BE2C (cell line): ENCODE measurements around the gene TTLL3.
"Not testable (repeated sequence)": the region's sequence is repeated elsewhere in the genome, so short reads cannot be mapped to it uniquely, and the experiment has no call there.

ENCODE experiments used
- DNase-seq: peaks from one replicate; pipeline ENCODE4 v3.0.0-alpha.2; 2020
- H3K27me3 ChIP-seq: fragments of 250-450 bp; sonication (Bioruptor Pico); 2 replicates; pipeline ENCODE4 v1.5.1; 2020; ENCODE audit warnings: mild to moderate bottlenecking
- H3K36me3 ChIP-seq: fragments of 250-450 bp; sonication (Bioruptor Pico); 2 replicates; pipeline ENCODE4 v1.5.1; 2020; ENCODE audit warnings: mild to moderate bottlenecking
- H3K4me1 ChIP-seq: fragments of 250-450 bp; sonication (Bioruptor Pico); 2 replicates; pipeline ENCODE4 v1.5.1; 2020
- H3K4me3 ChIP-seq: 2 replicates; pipeline ENCODE4 v1.5.1; 2011; ENCODE audit warnings: low read depth, low read length
- H3K9me3 ChIP-seq: fragments of 250-450 bp; sonication (Bioruptor Pico); 2 replicates; pipeline ENCODE4 v1.5.1; 2020
- CTCF ChIP-seq: IDR thresholded peaks from 2 replicates; pipeline ENCODE4 v1.5.1; 2012; ENCODE audit warnings: mild to moderate bottlenecking, low read depth, low read length

The TTLL3 gene

DNA sequence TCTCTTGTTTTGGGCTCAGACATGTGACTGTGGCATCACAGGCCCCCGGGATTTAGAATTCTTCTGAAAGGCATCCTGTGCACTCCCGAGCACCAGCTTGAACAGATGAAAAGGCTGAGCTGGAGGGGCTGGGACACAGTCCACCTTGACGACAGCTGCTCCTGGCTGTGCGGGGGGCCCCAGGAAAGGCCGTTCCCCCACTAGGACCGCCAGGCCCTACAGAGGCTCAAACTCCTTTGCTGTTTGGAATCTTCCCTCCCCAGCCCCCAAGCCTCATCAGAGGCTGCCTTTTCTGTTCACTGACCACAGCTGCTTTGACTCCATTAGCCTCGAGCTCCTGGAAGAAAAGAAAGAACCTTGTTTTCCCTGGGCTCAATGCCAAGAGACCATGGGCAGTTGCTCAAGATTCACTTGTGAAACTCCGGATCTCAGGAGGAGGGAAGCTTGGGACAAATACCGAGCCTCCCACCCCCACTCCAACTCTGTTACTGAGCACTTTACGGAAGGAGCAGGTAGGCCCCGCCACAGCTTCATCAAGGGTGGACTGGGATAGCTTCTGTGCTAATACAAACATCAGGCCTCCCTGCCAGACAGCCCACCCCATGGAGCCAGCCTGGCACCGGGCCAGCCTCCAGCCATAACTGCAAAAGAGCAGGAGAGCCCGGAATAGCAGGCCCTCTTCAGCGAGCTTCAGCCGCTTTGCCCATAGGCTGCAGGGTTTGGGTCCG is 54.3 kb downstream of the TTLL3 start:
- H3K4me3 ChIP-seq: no peak overlapping the region
- no peaks in the 10 kb centered on the region for H3K9me3 ChIP-seq
- DNase-seq: peak; percentile 74
- no peaks in the 10 kb centered on the region for H3K4me1 ChIP-seq
- no peaks in the 10 kb centered on the region for H3K36me3 ChIP-seq
- H3K27me3 ChIP-seq: no peaks in the 10 kb centered on the region
- TF ChIP-seq CTCF: no peak

GRCh38 chr3:9865125-9865637 is 55.1 kb downstream of the TTLL3 start:
- H3K27me3 ChIP-seq, H3K4me1 ChIP-seq, H3K4me3 ChIP-seq, DNase-seq, H3K36me3 ChIP-seq, H3K9me3 ChIP-seq: not testable (repeated sequence)

- H3K4me3 ChIP-seq: no peak overlapping the region
- no peak for DNase-seq
- no peaks in the 10 kb centered on the region for H3K4me1 ChIP-seq
- TF ChIP-seq CTCF: no peak
- no peaks in the 10 kb centered on the region for H3K9me3 ChIP-seq
- no peaks in the 10 kb centered on the region for H3K27me3 ChIP-seq
- H3K36me3 ChIP-seq: no peaks in the 10 kb centered on the region
Observed at GRCh38 chr3:9866639-9867038, 56.6 kb downstream of the TTLL3 start.

DNA sequence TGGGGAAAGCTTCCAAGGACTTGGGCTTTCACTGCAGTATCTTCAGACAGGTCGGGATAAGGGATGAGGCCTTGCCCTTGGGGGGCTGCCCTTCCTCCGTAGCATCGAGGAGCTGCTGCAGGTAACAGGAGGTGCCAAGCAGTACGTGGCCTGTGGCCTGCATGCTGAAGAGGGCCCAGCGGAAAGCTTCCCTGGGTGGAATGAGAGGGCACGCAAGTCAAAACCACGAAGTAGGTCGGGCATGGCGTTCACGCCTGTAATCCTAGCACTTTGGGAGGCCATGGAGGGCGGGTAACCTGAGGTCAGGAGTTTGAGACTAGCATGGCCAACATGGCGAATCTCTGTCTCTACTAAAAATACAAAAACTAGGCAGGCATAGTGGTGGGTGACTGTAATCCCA is 57.0 kb downstream of the TTLL3 start:
- Histone ChIP-seq H3K27me3 (no peaks in the 10 kb centered on the region), H3K4me3 (no peak overlapping the region), H3K36me3 (no peaks in the 10 kb centered on the region), H3K9me3 (no peaks in the 10 kb centered on the region), H3K4me1 (no peaks in the 10 kb centered on the region)
- no peak for DNase-seq
- no peak for TF ChIP-seq CTCF

DNA sequence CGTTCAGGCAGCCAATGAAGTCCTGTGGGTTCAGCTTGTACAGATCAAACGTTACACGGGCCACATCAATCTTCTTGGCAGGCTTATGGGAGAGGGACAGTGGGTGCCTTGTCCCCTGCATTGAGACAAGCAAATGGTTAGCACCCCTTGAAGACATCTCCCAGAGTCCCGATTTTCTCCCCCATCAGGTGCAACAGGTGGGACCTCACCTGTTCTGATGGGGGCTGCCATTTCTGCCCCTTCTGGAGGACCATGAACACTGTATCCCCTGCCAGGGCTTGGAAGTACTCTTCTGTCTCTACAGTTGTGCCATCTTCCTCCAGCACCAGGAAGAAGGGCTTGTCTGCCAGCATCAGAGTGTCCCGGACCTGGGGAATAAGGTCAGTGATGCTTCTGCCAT is 59.9 kb downstream of the TTLL3 start:
- H3K4me3 ChIP-seq: no peak overlapping the region
- no peak for DNase-seq
- TF ChIP-seq CTCF: no peak
- no peaks in the 10 kb centered on the region for H3K36me3 ChIP-seq
- no peaks in the 10 kb centered on the region for H3K4me1 ChIP-seq
- no peaks in the 10 kb centered on the region for H3K9me3 ChIP-seq
- no peaks in the 10 kb centered on the region for H3K27me3 ChIP-seq

- Histone ChIP-seq H3K9me3 (no peaks in the 10 kb centered on the region), H3K27me3 (no peaks in the 10 kb centered on the region), H3K4me3 (no peak overlapping the region), H3K36me3 (no peaks in the 10 kb centered on the region), H3K4me1 (no peaks in the 10 kb centered on the region)
- no peak for TF ChIP-seq CTCF
- DNase-seq: no peak
Observed at GRCh38 chr3:9870978-9871377, 60.9 kb downstream of the TTLL3 start.

DNA sequence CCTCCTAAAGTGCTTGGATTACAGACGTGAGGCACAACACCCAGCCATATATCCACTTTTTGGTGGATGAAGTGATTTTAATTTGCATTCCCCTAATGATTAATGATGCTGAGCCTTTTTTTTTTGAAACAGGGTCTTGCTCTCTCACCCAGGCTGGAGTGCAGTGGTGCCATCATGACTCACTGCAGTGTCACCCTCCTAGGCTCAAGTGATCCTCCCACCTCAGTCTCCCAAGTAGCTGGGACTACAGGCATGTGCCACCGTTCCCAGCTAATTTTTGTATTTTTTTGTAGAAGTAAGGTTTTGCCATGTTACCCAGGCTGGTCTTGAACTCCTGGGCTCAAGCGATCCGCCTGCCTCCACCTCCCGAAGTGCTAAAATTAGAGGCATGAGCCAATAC is 62.0 kb downstream of the TTLL3 start:
- not testable (repeated sequence) for H3K4me1 ChIP-seq, H3K4me3 ChIP-seq, H3K9me3 ChIP-seq, H3K27me3 ChIP-seq, H3K36me3 ChIP-seq, DNase-seq
